C4-2B (cell line): ENCODE results near the gene IGFN1.
"Not testable (repeated sequence)": the region's sequence is repeated elsewhere in the genome, so short reads cannot be mapped to it uniquely, and the experiment has no call there.

ENCODE experiments used
- H3K27ac ChIP-seq: fragments of 450-650 bp; 2 replicates; pipeline ENCODE4 v1.5.1; 2017
- ZFX ChIP-seq: fragments of 450-650 bp; IDR thresholded peaks from 2 replicates; pipeline ENCODE4 v1.6.1; 2017
- TF ChIP-seq, protein P1 (sequence below): fragments of 450-650 bp; conservative IDR thresholded peaks from 2 replicates; pipeline ENCODE4 v1.5.1; 2017; ENCODE audit warnings: mild to moderate bottlenecking

The IGFN1 gene

DNA sequence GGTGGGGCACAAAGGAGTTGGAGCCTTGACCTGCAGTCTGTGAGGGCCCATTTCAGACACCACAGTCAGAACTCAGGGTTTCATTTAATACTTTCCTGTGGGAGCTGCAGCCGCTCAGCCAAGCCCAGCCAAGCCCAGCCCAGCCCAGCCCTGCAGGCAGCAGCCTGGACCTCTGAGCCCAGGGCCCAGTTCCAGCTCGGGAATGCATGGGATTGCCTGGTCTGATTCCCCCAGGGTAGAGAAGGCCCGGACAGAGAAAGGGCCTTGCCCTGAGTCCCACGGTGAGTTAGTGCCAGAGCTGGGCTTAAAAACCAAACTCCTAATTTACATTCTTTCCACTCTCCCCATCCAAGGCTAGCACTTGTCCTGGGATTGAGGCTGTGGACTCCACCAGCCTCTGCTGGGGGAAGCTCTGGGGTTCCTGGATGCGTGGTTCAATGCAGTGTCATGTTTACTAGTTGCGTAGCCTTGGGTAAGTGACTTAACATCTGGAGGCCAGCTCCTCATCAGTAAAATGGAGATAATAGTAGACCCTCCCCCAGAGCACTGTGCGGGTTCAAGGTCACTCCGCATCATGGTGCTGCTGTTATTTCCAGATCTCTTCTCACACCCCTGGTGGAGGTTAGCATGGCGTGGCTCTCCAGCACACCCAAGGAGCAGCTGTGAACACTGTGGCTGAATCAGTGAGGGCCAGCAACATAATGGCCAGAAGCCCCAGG lies 63.4 kb downstream of the IGFN1 start:
- TF ChIP-seq, protein P1, sequence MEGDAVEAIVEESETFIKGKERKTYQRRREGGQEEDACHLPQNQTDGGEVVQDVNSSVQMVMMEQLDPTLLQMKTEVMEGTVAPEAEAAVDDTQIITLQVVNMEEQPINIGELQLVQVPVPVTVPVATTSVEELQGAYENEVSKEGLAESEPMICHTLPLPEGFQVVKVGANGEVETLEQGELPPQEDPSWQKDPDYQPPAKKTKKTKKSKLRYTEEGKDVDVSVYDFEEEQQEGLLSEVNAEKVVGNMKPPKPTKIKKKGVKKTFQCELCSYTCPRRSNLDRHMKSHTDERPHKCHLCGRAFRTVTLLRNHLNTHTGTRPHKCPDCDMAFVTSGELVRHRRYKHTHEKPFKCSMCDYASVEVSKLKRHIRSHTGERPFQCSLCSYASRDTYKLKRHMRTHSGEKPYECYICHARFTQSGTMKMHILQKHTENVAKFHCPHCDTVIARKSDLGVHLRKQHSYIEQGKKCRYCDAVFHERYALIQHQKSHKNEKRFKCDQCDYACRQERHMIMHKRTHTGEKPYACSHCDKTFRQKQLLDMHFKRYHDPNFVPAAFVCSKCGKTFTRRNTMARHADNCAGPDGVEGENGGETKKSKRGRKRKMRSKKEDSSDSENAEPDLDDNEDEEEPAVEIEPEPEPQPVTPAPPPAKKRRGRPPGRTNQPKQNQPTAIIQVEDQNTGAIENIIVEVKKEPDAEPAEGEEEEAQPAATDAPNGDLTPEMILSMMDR = no peak
- TF ChIP-seq ZFX = no peak
- H3K27ac ChIP-seq = peak overlapping the region; percentile 1; the same call in 1 of the 2 replicates

DNA sequence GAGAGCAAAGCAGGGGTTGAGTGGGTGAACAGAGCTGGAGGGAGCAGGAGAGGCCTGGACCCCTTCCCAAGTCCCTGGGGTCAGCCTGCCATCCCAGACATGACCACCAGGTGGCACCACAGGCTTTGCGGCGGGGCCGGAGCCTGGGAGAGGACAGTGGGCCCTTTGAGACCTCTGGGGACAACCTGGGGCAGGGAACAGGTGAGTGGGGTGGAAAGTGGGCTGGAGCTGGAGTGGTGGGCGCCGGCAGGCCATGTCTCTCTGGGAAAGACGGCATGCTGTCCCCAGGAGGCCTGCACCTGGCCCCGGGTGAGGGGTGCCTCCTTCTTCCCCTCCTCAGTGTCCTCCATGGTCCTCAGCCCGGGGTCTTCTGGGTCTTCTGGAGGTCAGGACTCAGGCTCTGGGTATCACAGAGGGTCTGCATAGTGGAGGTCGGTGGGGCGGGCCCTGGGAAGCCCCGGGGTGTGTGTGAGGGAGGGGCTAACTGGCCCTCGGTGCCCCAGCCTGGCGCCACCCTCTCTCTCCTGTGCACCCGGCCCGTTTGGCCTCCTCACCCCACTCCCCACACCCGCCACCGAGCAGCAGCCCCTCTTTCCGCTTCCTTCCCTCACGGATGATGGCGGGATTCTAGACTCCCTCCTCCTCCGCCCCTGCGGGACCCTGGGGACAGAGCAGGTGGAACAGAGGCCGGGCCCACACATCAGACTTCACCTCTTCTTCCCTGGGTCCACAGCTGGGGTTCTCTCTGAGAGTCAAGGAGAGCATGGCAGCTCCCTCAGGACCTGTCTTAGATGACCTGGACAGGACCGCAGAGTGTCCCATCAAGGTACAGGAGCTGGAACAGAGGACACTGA lies 64.2 kb downstream of the IGFN1 start:
- peak overlapping the region; percentile 1; the same call in 1 of the 2 replicates for H3K27ac ChIP-seq
- TF ChIP-seq, protein P1 = peak; percentile 99
- no peak for TF ChIP-seq ZFX

DNA sequence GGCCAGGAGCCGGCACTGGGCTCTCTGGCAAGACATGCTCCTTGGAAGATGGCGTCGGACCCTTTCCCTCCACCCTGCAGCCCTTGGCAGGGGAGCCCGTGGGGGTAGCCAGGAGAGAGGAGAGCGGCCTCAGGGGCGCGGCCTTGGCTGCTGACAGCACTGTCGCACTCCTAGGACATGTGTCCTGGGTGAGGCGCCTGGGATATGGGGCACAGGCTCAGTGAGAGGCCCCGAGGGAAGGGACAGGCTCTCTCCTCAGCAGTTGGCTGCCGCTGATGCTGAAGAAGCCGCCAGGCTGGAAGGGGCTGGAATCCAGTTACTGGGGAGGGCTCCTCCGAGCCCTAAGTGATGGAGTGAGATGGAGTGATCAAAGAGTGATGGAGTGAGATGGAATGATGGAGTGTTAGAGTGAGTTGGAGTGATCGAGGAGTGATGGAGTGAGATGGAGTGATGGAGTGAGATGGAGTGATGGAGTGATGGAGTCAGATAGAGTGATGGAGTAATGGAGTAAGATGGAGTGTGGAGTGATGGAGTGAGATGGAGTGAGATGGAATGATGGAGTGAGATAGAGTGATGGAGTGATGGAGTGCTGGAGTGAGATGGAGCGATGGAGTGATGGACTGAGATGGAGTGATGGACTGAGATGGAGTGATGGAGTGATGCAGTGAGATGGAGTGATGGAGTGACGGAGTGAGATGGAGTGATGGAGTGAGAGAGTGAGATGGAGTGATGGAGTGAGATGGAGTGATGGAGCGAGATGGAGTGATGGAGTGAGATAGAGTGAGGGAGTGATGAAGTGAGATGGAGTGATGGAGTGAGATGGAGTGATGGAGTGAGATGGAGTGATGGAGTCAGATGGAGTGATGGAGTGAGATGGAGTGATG lies 65.1 kb downstream of the IGFN1 start:
- TF ChIP-seq, protein P1 = no peak
- TF ChIP-seq ZFX = no peak
- no peak overlapping the region for H3K27ac ChIP-seq

DNA sequence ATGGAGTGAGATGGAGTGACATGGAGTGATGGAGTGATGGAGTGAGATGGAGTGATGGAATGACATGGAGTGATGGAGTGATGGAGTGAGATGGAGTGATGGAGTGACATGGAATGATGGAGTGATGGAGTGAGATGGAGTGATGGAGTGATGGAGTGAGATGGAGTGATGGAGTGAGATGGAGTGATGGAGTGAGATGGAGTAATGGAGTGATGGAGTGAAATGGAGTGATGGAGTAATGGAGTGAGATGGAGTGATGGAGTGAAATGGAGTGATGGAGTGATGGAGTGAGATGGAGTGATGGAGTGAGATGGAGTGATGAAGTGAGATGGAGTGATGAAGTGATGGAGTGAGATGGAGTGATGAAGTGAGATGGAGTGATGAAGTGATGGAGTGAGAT lies 67.5 kb downstream of the IGFN1 start:
- H3K27ac ChIP-seq = not testable (repeated sequence)

DNA sequence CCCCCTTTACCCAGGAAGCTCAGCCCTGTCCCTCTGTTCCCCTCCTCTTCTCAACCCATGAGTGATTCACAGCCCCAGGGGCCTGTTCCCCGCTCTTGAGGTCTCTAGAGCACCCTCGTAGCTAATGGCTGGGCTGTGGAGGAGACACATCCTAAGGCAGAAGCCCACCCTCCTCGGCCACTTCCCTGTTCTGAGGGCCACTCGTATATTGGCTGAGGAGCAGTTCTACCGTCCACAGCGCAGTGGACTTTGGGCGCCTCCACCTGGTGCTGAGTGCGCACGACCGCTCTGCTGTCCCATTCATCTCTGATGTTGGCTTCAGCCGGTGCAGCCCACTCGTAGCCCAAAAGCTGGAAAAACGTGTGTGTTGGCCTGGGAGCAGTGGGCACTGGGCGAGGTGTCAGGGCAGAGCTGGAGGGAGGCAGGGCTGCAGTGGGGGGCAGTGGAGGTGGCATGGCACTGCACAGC lies 68.2 kb downstream of the IGFN1 start:
- no peak overlapping the region for H3K27ac ChIP-seq
- no peak for TF ChIP-seq ZFX
- TF ChIP-seq, protein P1 = no peak

DNA sequence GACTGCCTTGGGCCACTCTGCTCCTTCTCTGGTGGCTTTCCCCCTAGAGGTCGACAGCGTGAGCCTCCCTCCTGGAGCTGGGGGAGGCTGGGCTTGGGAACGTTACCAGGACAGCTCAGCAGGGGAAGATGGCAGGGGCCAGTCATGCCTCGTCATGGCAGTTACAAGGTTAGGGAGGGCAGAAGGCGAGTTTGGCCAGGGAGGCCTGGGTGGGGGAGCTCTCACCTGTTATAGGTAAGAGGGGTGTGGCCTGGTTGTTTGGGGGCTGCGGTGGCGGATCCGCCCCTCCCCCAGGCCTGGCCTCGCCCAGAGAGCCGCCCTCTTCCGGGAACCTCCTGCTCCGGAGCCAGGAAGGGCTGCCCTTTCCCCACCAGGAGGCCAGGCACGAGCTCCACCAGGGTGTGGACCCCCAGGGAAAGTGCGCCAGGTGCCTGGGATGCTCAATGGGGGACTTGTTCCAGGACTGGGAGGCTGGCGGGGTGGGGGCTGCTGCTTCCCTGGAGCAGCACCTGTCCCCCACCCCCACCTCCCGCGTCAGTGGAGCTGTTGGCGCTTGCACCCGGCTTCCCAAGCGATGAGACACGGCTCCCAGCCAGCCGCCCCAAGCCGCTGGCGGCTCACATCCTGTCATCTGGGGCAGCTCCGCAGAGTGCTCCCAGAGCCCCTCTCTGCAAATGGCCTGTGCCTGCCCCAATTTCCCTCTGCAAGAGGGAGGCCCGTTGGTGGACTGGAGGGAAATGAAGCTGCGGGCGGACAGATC lies 69.0 kb downstream of the IGFN1 start:
- TF ChIP-seq, protein P1 = no peak
- TF ChIP-seq ZFX = no peak
- H3K27ac ChIP-seq = no peak overlapping the region

DNA sequence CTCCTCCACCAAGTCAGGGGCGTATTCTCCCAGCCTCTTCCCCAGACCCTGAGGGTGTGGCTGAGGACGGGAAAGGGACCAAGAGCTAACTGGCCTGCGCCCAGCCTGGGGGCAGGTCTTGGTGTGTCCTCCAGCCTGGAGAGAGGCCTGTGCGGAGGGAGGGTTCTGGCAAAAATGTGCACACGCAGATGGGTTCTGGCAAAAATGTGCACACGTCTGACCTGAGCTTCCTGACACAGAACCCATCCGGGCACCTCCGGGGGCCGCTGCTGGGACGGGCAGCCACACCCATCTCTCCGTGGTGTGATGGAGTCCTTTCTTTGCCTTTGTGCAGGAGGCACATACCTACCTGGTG lies 69.6 kb downstream of the IGFN1 start:
- no peak overlapping the region for H3K27ac ChIP-seq
- TF ChIP-seq, protein P1 = no peak
- TF ChIP-seq ZFX = no peak
